ES-I3 (cell line): ENCODE results near the gene SFT2D2.

ENCODE experiments used
- H3K36me3 ChIP-seq: 2 replicates; pipeline ENCODE4 v1.6.1; 2013; ENCODE audit warnings: mild to moderate bottlenecking, low read length, control low read depth, moderate library complexity; ENCODE audit not compliant: insufficient read depth
- H3K4me1 ChIP-seq: 2 replicates; pipeline ENCODE4 v1.6.1; 2013; ENCODE audit warnings: mild to moderate bottlenecking, control low read depth, low read length; ENCODE audit not compliant: insufficient read depth
- H3K9ac ChIP-seq: 2 replicates; pipeline ENCODE4 v1.6.1; 2013; ENCODE audit warnings: low read depth, mild to moderate bottlenecking, low read length, moderate library complexity
- H3K9me3 ChIP-seq: 2 replicates; pipeline ENCODE4 v1.6.1; 2013; ENCODE audit warnings: mild to moderate bottlenecking, low read length, moderate library complexity; ENCODE audit not compliant: control insufficient read depth, insufficient read depth

SFT2D2 gene

DNA sequence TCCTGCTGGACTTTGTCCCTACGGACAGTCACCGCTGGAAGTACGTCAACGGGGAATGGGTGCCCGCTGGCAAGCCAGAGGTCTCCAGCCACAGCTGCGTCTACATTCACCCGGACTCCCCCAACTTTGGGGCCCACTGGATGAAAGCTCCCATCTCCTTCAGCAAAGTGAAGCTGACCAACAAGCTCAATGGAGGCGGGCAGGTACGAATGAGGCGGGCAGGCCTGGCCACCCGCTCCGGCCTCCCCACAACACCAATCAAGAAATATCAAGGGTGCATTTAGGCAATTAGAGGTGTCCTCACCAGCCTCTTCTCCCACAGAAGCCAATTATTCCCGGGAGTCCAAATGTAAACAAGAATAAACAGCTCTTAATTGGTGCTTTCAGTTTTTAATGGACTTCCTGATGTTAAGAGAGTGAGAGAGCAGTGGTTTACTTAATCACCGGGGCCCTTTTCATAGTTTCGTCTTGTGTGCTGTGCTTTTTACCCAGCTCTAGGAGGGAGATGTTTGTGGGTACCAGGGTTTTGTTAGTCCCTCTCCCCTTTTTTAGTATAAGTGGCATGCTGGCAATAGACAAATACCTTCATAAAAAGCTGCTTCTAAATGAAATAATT is 65.5 kb downstream of the SFT2D2 start:
- Histone ChIP-seq H3K36me3 (no peaks in the 10 kb centered on the region), H3K9me3 (no peaks in the 10 kb centered on the region), H3K4me1 (peaks cover 15% of the 10 kb centered on the region), H3K9ac (no peak overlapping the region)

DNA sequence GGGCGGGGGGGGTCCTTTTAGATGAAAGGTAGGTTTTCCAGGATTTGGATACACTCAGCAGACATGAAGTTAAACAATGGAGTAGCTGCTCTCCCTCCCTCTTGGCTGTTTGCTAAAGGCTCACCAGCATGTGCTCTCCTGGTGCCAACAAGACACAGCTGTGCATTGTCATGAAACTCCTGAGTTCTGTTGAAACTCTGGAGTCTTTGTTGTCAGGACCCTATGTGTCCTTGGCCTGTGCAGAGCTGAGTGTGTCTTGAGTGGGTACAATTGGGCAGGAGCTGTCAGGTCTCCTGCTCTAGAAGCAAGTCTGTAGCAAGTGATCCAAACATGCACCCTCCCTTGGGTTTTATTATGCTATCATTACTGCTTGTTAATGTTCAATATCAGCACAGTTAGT is 67.6 kb downstream of the SFT2D2 start:
- Histone ChIP-seq H3K9ac (no peak overlapping the region), H3K36me3 (no peaks in the 10 kb centered on the region), H3K4me1 (peaks cover 8% of the 10 kb centered on the region), H3K9me3 (no peaks in the 10 kb centered on the region)

DNA sequence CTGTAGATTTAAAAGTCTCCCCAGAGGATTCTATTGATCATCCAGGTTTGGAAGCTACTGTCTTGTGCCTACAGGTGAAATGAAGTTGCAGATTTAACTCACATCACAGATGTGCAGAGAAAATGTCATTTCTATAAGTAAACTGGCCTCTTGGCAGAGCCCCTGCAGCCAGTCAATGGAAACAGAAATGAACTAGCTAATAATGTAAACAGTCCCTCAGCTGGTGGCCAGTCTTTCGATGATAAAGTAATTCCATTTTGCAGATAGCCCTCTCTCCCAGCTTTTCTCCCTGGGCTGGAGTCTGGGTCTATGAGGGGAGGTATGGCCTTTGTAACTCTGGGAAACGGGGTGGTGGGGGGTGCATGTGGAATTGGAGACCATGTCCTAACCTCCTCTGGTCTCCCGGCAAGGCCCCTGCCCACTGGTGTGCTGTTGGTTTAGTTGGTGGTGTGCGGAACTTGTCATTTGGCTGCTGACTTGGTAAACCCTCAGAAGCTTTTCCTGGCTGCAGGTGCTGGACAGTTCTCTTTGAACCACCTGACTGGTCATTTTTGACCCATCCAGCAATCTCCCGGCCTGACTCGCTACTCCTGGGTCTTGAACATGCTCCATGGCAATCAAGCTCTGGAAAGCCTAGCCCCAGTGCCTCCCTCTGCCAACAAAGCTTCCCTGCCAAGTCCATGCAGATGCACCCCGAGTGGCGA is 69.8 kb downstream of the SFT2D2 start:
- Histone ChIP-seq H3K9ac (no peak overlapping the region), H3K9me3 (no peaks in the 10 kb centered on the region), H3K36me3 (no peaks in the 10 kb centered on the region), H3K4me1 (peaks cover 8% of the 10 kb centered on the region)

DNA sequence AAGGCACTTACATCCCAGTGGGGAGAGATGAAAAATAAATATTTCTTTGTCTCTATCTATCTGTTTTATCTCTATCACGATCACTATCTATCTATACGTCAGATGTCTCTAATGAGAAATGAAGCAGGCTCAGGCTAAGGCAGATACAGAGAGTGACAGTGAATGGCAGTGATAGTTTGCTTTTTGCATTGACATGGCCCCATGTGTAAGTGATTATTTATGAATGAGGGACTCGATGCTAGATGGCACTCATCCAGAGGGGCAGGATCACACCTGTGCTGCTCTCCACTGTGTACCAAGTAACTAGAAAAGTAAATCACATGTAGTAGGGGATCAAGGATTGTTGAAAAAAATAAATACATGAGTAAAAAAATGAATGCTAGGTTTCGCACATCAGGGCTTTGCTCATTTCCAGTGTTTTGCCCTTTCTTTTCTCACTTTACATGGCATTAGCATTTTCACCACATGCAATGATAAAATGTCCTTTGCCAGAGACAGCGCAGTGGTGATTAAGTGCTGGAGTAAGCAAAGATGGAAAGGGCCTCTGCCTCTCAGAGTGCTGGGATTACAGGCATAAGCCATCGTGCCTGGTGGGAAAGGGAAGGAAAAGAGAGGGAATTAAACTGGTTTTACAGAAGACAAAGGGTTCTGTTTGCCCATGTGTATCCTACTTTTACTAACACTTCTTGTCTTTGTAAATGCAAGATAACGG is 71.4 kb downstream of the SFT2D2 start:
- Histone ChIP-seq H3K9ac (no peak overlapping the region), H3K4me1 (peaks cover 8% of the 10 kb centered on the region; the same call in 1 of the 2 replicates), H3K36me3 (no peaks in the 10 kb centered on the region), H3K9me3 (no peaks in the 10 kb centered on the region)

DNA sequence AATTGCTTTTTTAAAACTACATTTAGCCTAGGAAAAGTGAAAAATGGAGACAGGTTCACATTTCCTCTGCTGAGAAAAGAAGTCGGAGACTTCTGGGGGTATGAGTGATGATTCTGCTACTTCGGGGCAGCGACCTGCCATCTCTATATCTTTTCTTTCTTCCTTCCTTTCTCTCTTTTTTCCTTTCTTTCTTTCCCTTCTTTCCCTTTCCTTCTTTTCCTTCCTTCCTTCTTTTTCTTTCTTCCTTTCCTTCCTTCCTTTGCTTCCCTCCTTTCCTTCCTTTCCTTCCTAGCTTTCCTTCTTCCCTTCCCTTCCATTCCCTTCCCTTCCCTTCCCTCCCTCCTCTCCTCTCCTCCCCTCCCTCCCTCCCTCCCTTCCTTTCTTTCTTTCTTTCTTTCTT is 72.6 kb downstream of the SFT2D2 start:
- Histone ChIP-seq H3K9me3 (no peaks in the 10 kb centered on the region), H3K36me3 (no peaks in the 10 kb centered on the region), H3K9ac (no peak overlapping the region), H3K4me1 (peaks cover 13% of the 10 kb centered on the region; the same call in 1 of the 2 replicates)

DNA sequence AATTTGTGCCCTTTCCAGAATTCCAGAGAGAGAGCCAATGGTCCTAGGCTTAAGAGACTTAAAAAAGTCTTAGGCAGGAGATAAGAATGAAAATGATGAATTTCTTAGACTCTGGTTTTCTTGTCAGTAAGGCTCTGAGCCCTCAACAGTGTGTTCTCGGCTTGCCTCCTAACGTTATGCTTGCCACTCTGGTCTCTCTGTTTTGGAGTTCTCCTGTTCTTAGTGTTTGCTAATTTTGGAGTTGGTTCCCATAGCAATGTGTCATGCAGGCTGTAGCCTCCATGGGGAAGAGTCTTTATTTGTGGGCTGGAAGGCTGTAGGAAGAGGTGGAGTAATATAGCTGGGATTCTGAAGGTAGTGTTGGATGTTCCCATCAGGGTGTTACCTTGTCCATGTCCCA is 74.8 kb downstream of the SFT2D2 start:
- H3K9me3 ChIP-seq = no peaks in the 10 kb centered on the region
- no peaks in the 10 kb centered on the region for H3K36me3 ChIP-seq
- no peak overlapping the region for H3K9ac ChIP-seq
- peaks cover 13% of the 10 kb centered on the region; the same call in 1 of the 2 replicates for H3K4me1 ChIP-seq

DNA sequence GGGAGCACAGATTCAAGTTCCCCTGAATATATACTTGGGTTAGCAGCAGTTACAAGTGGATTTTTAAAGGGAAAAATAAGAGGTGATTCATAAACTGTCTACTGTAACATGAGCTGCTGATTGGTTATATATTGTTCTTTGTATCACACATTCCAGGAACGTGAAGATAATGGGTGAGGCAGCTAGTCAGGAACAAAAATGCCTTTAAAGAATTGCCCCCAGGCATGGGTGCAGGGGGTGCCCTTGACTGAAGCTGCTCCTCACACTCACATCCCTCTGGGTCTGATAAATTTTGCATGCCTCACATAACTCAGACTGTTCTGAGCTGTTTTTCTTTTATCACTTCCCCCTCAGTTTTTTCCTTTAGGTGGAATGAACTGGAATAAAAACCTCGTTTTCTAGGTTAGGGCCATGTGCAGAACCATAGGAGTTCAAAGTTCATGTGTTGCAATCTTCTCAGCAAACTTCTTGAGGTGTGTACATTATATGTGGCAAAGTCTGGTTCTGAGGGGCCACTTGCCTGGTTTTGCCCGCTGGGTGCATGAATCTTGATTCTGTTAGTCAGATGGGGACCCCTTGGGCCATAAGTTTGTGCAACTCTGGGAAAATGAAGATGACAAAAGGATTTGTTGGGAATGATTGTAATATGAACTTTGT is 76.0 kb downstream of the SFT2D2 start:
- Histone ChIP-seq H3K9ac (no peak overlapping the region), H3K36me3 (no peaks in the 10 kb centered on the region), H3K4me1 (peaks cover 13% of the 10 kb centered on the region; the same call in 1 of the 2 replicates)

More for the DNA sequence above, 76.0 kb downstream of the SFT2D2 start:
- no peaks in the 10 kb centered on the region for H3K9me3 ChIP-seq
